K562 (cell line): ENCODE data around the gene USP28. TPM values are rescaled to one million over a fixed set of nuclear protein-coding genes. Genes with fewer than 3 reads are reported as not detected.

ENCODE experiments used
- ARID4B ChIP-seq: sonication (generic); formaldehyde crosslinking; IDR thresholded peaks from 2 replicates; pipeline ENCODE4 v1.8.0; 2022; ENCODE audit warnings: mild to moderate bottlenecking, missing genetic modification reagents
- CBFA2T3 ChIP-seq: fragments of 450-650 bp; IDR thresholded peaks from 2 replicates; pipeline ENCODE4 v1.6.1; 2017
- CSDE1 ChIP-seq, 2 experiments: fragments of 450-650 bp; IDR thresholded peaks; 2 replicates each; pipeline ENCODE4 v1.6.1; 2016; ENCODE audit warnings: mild to moderate bottlenecking in 1 of 2
- E4F1 ChIP-seq: fragments of 250-450 bp; sonication (Bioruptor Pico); IDR thresholded peaks from 2 replicates; pipeline ENCODE4 v1.5.0; 2021; ENCODE audit warnings: mild to moderate bottlenecking, borderline replicate concordance
- EP300 ChIP-seq: IDR thresholded peaks from 2 replicates; pipeline ENCODE4 v1.6.1; 2012; ENCODE audit warnings: low read length, improper control_type of control experiment
- ERF ChIP-seq: fragments of 450-650 bp; formaldehyde crosslinking; IDR thresholded peaks from 2 replicates; pipeline ENCODE4 v1.4.0; 2020; ENCODE audit warnings: mild to moderate bottlenecking, mixed read lengths
- JUND ChIP-seq, 2 experiments: IDR thresholded peaks; 2 replicates in 1 of 2; 3 replicates in 1 of 2; pipeline ENCODE4 v1.6.1; 2011; ENCODE audit warnings: borderline replicate concordance in 2 of 2, low read depth in 2 of 2, low read length in 2 of 2, improper control_type of control experiment in 1 of 2, missing biosample characterization in 1 of 2, missing genetic modification characterization in 1 of 2, missing genetic modification reagents in 1 of 2
- NFYB ChIP-seq: IDR thresholded peaks from 2 replicates; pipeline ENCODE4 v1.6.1; 2011; ENCODE audit warnings: mild to moderate bottlenecking, moderate library complexity; ENCODE audit not compliant: insufficient read length; ENCODE audit errors: extremely low read depth
- OTX1 ChIP-seq: fragments of 450-650 bp; formaldehyde crosslinking; IDR thresholded peaks from 2 replicates; pipeline ENCODE4 v1.4.0; 2022; ENCODE audit warnings: mild to moderate bottlenecking
- PTRF ChIP-seq: fragments of 450-650 bp; IDR thresholded peaks from 2 replicates; pipeline ENCODE4 v1.6.1; 2016; ENCODE audit warnings: mild to moderate bottlenecking, missing genetic modification characterization, missing compliant biosample characterization
- RBM22 ChIP-seq: fragments of 200-400 bp; formaldehyde crosslinking; IDR thresholded peaks from 2 replicates; pipeline ENCODE4 v1.6.1; 2018; ENCODE audit warnings: low read length, low read depth; ENCODE audit not compliant: poor library complexity, severe bottlenecking
- TCF3 ChIP-seq: sonication (generic); formaldehyde crosslinking; IDR thresholded peaks from 2 replicates; pipeline ENCODE4 v1.4.0; 2020; ENCODE audit warnings: mild to moderate bottlenecking, missing genetic modification reagents
- XRCC5 ChIP-seq: fragments of 200-400 bp; formaldehyde crosslinking; IDR thresholded peaks from 2 replicates; pipeline ENCODE4 v1.6.1; 2017; ENCODE audit warnings: low read depth, mild to moderate bottlenecking, low read length
- ZC3H4 ChIP-seq: sonication (generic); formaldehyde crosslinking; IDR thresholded peaks from 2 replicates; pipeline ENCODE4 v1.9.0; 2021; ENCODE audit warnings: missing genetic modification reagents, borderline replicate concordance
- polyA plus RNA-seq, 8 experiments: library from polyadenylated mRNA; depleted of rRNA in 4 of 8; stranded (reverse) in 5 of 8; unstranded in 3 of 8; fragments of >200 nt; fragmentation: Nextera tagmentation in 2 of 8; fragmentation: Illumina TruSeq in 1 of 8; extraction: Ambion mirVana in 2 of 8; extraction: Trizol in 1 of 8; gene quantifications; 2 replicates each; pipeline versions ENCODE4 v1.2.1 to v1.2.3, GENCODE V29; 2011 to 2014; ENCODE audit warnings: inconsistent platforms in 1 of 8, missing spikeins in 1 of 8
- total RNA-seq, 7 experiments: library from RNA; depleted of rRNA in 6 of 7; stranded (reverse); fragments of >200 nt in 6 of 7; fragmentation: Illumina TruSeq in 2 of 7; extraction: Trizol in 2 of 7; gene quantifications; 2 replicates each; pipeline versions ENCODE4 v1.2.1 to v1.2.3, GENCODE V29; 2011 to 2021; ENCODE audit warnings: low replicate concordance in 1 of 7
- TF ChIP-seq, protein P1 (sequence below): sonication (generic); formaldehyde crosslinking; IDR thresholded peaks from 2 replicates; pipeline ENCODE4 v1.8.0; 2022; ENCODE audit warnings: mild to moderate bottlenecking, missing genetic modification reagents
- TF ChIP-seq, protein P2 (sequence below): sonication (generic); formaldehyde crosslinking; IDR thresholded peaks from 2 replicates; pipeline ENCODE4 v1.8.0; 2023; ENCODE audit warnings: mild to moderate bottlenecking, missing genetic modification reagents

The USP28 gene
- total and polyA plus RNA-seq, 9 of the 15 experiments (the other 6 are each of a cell fraction or from before 2014, with no cell fraction given): 3.7 to 42.7 (median 20.3) TPM

DNA sequence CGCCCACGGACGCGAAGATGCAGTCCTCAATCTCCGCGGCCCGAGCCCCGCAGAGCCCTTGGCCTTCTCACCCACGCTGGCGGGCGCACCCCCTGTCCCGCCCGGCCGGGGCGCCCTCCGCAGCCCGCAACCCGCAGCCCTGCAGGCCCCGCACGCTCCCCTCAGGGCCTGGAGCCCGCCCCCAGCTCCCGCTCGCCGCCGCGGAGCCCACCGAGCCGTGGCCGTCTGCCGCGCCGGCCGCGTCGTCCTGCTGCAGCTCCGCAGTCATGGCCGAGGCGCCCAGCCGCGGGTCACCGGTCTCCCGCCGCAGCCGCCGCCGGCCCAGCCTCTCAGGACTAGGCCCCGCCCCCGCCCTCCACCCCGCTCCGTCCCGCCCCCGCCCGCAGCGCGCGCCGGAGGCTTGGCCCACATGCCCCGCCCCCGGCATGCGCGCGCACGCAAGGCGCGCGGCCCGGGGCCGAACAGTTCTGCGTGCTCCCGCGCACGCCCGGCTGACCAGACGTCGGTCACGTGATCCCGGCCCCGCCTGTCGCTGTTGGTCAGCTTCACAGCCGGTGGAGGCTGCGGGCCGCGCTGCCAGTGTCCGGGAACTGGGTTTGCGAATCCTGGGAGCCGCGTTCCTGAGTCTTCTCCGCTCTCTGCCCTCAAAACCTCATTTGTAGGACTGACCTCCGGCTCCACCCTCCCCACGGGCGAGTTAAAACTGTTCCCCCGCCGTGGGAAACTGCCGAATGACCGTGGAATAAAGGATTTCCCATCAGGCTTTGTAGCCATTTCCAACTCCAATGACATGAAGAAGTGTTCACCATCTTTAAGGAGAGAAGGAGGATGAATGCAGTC, at the start of gene USP28 (continued):
- TF ChIP-seq, protein P1, sequence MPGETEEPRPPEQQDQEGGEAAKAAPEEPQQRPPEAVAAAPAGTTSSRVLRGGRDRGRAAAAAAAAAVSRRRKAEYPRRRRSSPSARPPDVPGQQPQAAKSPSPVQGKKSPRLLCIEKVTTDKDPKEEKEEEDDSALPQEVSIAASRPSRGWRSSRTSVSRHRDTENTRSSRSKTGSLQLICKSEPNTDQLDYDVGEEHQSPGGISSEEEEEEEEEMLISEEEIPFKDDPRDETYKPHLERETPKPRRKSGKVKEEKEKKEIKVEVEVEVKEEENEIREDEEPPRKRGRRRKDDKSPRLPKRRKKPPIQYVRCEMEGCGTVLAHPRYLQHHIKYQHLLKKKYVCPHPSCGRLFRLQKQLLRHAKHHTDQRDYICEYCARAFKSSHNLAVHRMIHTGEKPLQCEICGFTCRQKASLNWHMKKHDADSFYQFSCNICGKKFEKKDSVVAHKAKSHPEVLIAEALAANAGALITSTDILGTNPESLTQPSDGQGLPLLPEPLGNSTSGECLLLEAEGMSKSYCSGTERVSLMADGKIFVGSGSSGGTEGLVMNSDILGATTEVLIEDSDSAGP: no peak
- TF ChIP-seq PTRF (tag): no peak
- TF ChIP-seq CSDE1 (IDR thresholded peaks at IDR 0.05): 0 out of 4 replicates have a peak, but pooled peaks of 1 of the 2 experiments have one; percentile 44
- TF ChIP-seq E4F1 (CRISPR knock-in tag): no peak
- TF ChIP-seq RBM22: no peak
- no peak; the same call in 1 of the 2 replicates for TF ChIP-seq CBFA2T3
- TF ChIP-seq JUND (IDR thresholded peaks at IDR 0.05; ENCODE audit: borderline replicate concordance, low read depth, low read length): peak; percentile 43; the same call in 1 of the 2 replicates
- no peak; the same call in 2 of the 3 replicates for TF ChIP-seq JUND (tag; IDR thresholded peaks at IDR 0.05; ENCODE audit: borderline replicate concordance, low read depth, low read length)
- no peak for TF ChIP-seq ERF (CRISPR knock-in tag)
- no peak for TF ChIP-seq NFYB
- TF ChIP-seq XRCC5: 0 out of 2 replicates have a peak, but pooled peaks have one; percentile 26
- TF ChIP-seq, protein P2, sequence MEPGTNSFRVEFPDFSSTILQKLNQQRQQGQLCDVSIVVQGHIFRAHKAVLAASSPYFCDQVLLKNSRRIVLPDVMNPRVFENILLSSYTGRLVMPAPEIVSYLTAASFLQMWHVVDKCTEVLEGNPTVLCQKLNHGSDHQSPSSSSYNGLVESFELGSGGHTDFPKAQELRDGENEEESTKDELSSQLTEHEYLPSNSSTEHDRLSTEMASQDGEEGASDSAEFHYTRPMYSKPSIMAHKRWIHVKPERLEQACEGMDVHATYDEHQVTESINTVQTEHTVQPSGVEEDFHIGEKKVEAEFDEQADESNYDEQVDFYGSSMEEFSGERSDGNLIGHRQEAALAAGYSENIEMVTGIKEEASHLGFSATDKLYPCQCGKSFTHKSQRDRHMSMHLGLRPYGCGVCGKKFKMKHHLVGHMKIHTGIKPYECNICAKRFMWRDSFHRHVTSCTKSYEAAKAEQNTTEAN: no peak
- TF ChIP-seq ARID4B (CRISPR knock-in tag): no peak
- no peak for TF ChIP-seq EP300
- peak; percentile 40 for TF ChIP-seq TCF3 (CRISPR knock-in tag)
- no peak; the same call in 1 of the 2 replicates for TF ChIP-seq ZC3H4
- no peak for TF ChIP-seq OTX1
